Mucosa of rectum (tissue), 2 donors: ENCODE results near the gene PPM1A.

Experiments
- H3K27ac ChIP-seq, 2 donors: one replicate each; pipeline ENCODE4 v1.7.0; 2013; ENCODE audit warnings: inconsistent platforms in 2 of 2, low read depth in 2 of 2, low read length in 2 of 2
- H3K27me3 ChIP-seq, 2 donors: one replicate each; pipeline ENCODE4 v1.7.0; 2013; ENCODE audit warnings: low read length in 2 of 2; ENCODE audit not compliant: control insufficient read depth in 2 of 2, insufficient read depth in 2 of 2
- H3K36me3 ChIP-seq, 2 donors: one replicate each; pipeline ENCODE4 v1.7.0; 2013; ENCODE audit warnings: low read length in 2 of 2; ENCODE audit not compliant: control insufficient read depth in 2 of 2, insufficient read depth in 2 of 2
- H3K4me1 ChIP-seq, 2 donors: one replicate each; pipeline ENCODE4 v1.7.0; 2013; ENCODE audit warnings: low read length in 2 of 2, mild to moderate bottlenecking in 1 of 2; ENCODE audit not compliant: control insufficient read depth in 2 of 2, insufficient read depth in 2 of 2
- H3K4me3 ChIP-seq, 2 donors: one replicate each; pipeline ENCODE4 v1.7.0; 2013; ENCODE audit warnings: low read length in 2 of 2
- H3K9ac ChIP-seq, 2 donors: one replicate each; pipeline ENCODE4 v1.7.0; 2013; ENCODE audit warnings: low read length in 2 of 2, low read depth in 1 of 2, mild to moderate bottlenecking in 1 of 2
- H3K9me3 ChIP-seq, 2 donors: one replicate each; pipeline ENCODE4 v1.7.0; 2013; ENCODE audit warnings: low read length in 2 of 2; ENCODE audit not compliant: control insufficient read depth in 2 of 2
- donor health status: healthy.
- donor health status: Normal muscosa, but diverticular disease.

Gene PPM1A

GRCh38 chr14:60248697-60249318, at the start of gene PPM1A:
Gene PPM1A, plus strand, starts transcription at chr14:60249221. Its CDS starts 33,483 bp downstream, at chr14:60282704.
- peak within 1 kb of the TSS; percentile 99 to 100 for H3K9ac ChIP-seq
- no peaks in the 10 kb centered on the region for H3K36me3 ChIP-seq

DNA sequence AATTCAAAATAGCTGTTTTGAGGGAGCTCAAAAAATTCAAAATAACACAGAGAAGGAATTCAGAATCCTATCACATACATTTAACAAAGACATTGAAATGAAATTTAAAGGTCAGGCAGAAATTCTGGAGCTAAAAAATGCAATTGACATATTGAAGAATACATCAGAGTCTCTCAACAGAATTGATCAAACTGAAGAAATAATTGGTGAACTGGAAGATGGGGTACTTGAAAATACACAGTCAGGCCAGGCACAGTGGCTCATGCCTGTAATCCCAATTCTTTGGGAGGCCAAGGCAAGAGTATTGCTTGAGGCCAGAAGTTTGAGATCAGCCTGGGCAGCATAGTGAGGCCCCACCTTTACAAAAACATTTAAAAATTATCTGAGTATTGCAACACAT, 49.7 kb upstream of the PPM1A start:
- Histone ChIP-seq H3K4me3 (no peak overlapping the region), H3K4me1 (no peaks in the 10 kb centered on the region), H3K27ac (no peak overlapping the region), H3K27me3 (no peaks in the 10 kb centered on the region), H3K9ac (no peak overlapping the region), H3K36me3 (no peaks in the 10 kb centered on the region), H3K9me3 (no peaks in the 10 kb centered on the region)

More at GRCh38 chr14:60248697-60249318, at the start of gene PPM1A:
- no peaks in the 10 kb centered on the region for H3K9me3 ChIP-seq
- H3K4me1 ChIP-seq: peaks cover 18 to 40% of the 10 kb centered on the region in 2 donors
- H3K4me3 ChIP-seq: peak within 1 kb of the TSS; percentile 93 to 97
- H3K27ac ChIP-seq: peak within 1 kb of the TSS; percentile 100
- H3K27me3 ChIP-seq: no peaks in the 10 kb centered on the region

- Histone ChIP-seq H3K36me3 (no peaks in the 10 kb centered on the region), H3K9ac (no peak overlapping the region), H3K9me3 (no peaks in the 10 kb centered on the region), H3K4me3 (peak overlapping the region in 1 of 2 donors; percentile 37), H3K27me3 (no peaks in the 10 kb centered on the region), H3K27ac (peak overlapping the region in 1 of 2 donors; percentile 17), H3K4me1 (peaks cover 0 to 5% of the 10 kb centered on the region in 2 donors)
These were observed 44.7 kb upstream of the PPM1A start for GRCh38 chr14:60204104-60204842.

DNA sequence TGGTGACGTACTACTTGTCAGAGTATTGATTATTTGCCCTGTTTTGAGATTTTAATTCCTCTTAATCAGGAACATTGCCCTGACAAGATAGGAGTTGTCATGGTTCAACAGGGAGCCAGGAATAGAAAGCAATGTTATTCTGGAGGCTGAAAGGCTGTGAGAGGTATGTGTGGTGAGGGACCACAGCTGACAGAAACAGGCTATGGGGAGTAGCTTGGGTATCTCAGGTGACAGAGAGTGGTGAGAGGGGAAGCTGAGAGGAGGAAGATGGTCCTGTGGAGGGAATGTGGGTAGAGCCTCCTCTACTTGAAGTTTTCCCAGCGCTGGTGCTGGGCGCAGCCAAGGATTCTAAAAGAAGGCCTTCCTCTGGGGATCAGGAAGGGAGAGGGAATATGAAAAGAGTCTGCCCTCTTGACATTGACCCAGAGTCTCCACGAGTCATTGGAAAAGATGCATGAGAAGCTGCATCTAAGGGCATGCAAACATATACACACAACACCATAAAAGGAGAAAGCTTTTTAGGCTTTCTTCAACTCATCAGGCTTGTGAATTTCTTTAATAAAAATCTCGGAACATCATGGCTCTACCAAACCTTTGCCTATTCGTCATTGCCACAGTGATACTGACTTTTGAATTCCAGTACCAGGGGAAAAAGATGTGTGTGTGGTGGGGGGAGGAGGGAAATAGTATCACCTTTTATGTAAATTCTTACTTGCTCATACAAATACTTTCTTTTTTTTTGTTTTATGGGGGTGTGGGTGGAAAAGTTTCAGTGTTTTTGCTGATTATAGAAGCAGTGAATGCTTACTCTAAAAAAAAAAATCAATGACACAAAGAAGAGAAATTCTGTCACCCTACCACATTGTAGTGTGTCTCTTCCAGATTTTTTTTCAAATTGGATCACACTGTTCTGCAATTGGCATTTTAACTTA, 43.9 kb upstream of the PPM1A start:
- H3K9ac ChIP-seq: no peak overlapping the region
- H3K36me3 ChIP-seq: no peaks in the 10 kb centered on the region
- no peaks in the 10 kb centered on the region for H3K9me3 ChIP-seq
- H3K4me1 ChIP-seq: peaks cover 0 to 5% of the 10 kb centered on the region in 2 donors
- peak overlapping the region in 1 of 2 donors; percentile 17 for H3K27ac ChIP-seq
- no peaks in the 10 kb centered on the region for H3K27me3 ChIP-seq
- no peak overlapping the region for H3K4me3 ChIP-seq

- Histone ChIP-seq H3K27ac (no peak overlapping the region), H3K9ac (no peak overlapping the region), H3K36me3 (no peaks in the 10 kb centered on the region), H3K4me3 (no peak overlapping the region), H3K4me1 (peaks cover 0 to 5% of the 10 kb centered on the region in 2 donors), H3K9me3 (no peaks in the 10 kb centered on the region), H3K27me3 (no peaks in the 10 kb centered on the region)
These were observed 42.8 kb upstream of the PPM1A start for GRCh38 chr14:60206249-60206670.

- Histone ChIP-seq H3K9me3 (no peaks in the 10 kb centered on the region), H3K9ac (no peak overlapping the region), H3K27ac (no peak overlapping the region), H3K36me3 (no peaks in the 10 kb centered on the region), H3K4me1 (peaks cover 0 to 5% of the 10 kb centered on the region in 2 donors), H3K27me3 (no peaks in the 10 kb centered on the region), H3K4me3 (no peak overlapping the region)
These were observed 42.0 kb upstream of the PPM1A start for GRCh38 chr14:60206837-60207533.

- no peaks in the 10 kb centered on the region for H3K27me3 ChIP-seq
- no peak overlapping the region for H3K27ac ChIP-seq
- H3K9me3 ChIP-seq: no peaks in the 10 kb centered on the region
- H3K4me1 ChIP-seq: peaks cover 4 to 14% of the 10 kb centered on the region in 2 donors
- H3K4me3 ChIP-seq: no peak overlapping the region
- no peaks in the 10 kb centered on the region for H3K36me3 ChIP-seq
- no peak overlapping the region for H3K9ac ChIP-seq
These were observed 38.3 kb upstream of the PPM1A start for GRCh38 chr14:60210703-60211102.

DNA sequence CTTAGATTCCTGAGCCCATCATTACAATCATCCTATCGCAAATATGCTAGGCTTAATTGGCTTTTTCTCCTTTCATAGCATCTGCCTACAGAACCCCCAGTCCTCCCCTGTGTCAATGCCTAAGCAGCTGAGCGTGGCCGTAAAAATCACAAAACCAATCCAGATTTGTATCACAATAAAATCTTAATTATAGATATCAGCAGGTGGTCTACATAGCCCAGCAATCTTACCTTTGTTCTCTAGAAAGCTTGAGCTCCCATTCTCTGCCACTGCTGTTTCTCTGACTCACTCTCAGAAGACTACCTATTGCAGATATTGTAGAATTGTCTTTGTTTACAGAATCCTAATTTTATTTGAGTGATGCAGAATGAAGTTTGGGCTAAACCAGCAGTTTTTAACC, 37.9 kb upstream of the PPM1A start:
- H3K4me3 ChIP-seq: no peak overlapping the region

DNA sequence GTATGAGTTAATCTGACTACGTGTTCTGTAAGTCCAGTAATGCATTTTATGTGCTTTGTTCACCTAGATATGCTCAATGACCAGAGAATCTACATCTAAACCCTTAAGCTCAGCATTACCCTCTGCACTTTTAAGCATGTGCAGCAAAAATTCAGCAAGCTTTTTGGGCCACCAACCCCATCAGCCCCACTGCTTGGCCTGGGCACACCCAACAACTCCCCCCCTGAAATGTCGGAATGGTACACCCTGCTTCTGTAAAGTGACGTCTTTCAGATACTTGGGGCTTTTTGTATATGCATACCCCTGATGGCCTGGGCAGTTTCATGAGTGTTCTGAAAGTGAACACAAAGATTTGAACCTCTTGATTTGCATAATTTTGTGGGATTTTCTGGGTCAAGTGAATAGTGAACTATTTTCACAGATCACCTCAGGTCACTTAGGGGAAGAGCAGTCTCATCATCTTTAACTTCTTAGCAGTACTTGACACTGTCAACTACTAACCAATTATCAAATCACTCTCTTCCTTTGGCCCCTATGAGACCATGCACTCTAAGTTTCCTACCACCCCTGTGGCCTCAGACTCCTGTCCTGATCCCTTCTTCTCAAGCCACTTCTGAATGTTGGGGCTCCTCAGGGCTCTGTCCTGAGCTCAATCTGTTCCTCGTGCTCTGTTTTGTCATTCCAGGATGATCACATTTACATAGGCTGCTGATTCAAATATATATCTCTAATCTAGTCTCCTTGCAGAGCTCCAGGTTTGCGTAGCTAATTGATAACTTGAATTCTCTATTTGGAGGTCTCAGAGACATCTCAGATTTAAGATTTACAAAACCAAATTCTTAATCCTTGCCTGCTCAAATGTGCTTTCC, 36.3 kb upstream of the PPM1A start:
- Histone ChIP-seq H3K4me3 (no peak overlapping the region), H3K9me3 (no peaks in the 10 kb centered on the region), H3K36me3 (no peaks in the 10 kb centered on the region), H3K27ac (no peak overlapping the region), H3K27me3 (no peaks in the 10 kb centered on the region), H3K4me1 (peaks cover 7 to 14% of the 10 kb centered on the region in 2 donors), H3K9ac (no peak overlapping the region)

More for the DNA sequence above, 37.9 kb upstream of the PPM1A start:
- Histone ChIP-seq H3K27ac (no peak overlapping the region), H3K36me3 (no peaks in the 10 kb centered on the region), H3K4me1 (peaks cover 6 to 14% of the 10 kb centered on the region in 2 donors), H3K27me3 (no peaks in the 10 kb centered on the region), H3K9ac (no peak overlapping the region), H3K9me3 (no peaks in the 10 kb centered on the region)
